IMR-90 (cell line): ENCODE results near the gene TMEM62. TPM values are rescaled to one million over a fixed set of nuclear protein-coding genes. Genes with fewer than 3 reads are reported as not detected.
"Not testable (repeated sequence)": the region's sequence is repeated elsewhere in the genome, so short reads cannot be mapped to it uniquely, and the experiment has no call there.

Source experiments
- ATAC-seq: fragments of 200-7000 bp; cut with Tn5 transposase; 2 replicates; pipeline ENCODE4 v1.9.1; 2020; ENCODE audit warnings: low read depth, mild to moderate bottlenecking, moderate library complexity
- BruUV-seq: library from RNA; stranded (reverse); fragments of 400-500 nt; replicated peaks from 2 replicates; lab custom pipeline; 2021; lab: Mats Ljungman, UMichigan
- CTCF ChIA-PET: fragments of 300-600 bp; formaldehyde crosslinking; extraction: SDS; loops from one replicate; lab custom pipeline; 2021; ENCODE audit warnings: antibody characterized with exemption; lab: Yijun Ruan, JAX
- POLR2A ChIA-PET: fragments of 300-600 bp; sonication (Branson Sonifier 250); formaldehyde crosslinking; loops from one replicate; lab custom pipeline; 2022; ENCODE audit warnings: antibody characterized with exemption; ENCODE audit not compliant: unreplicated experiment; lab: Charles Lee
- DNase-seq: peaks from one replicate; pipeline ENCODE4 v3.0.0; 2013
- H2AFZ ChIP-seq: replicated peaks from 2 replicates; pipeline ENCODE3; 2013; ENCODE audit warnings: low read length, mild to moderate bottlenecking; ENCODE audit not compliant: poor library complexity
- H2AK5ac ChIP-seq: 2 replicates; pipeline ENCODE4 v1.6.1; 2013; ENCODE audit warnings: low read depth, low read length, inconsistent platforms
- H2AK9ac ChIP-seq: replicated peaks from 2 replicates; pipeline ENCODE3; 2013; ENCODE audit warnings: mild to moderate bottlenecking, low read depth, low read length, moderate library complexity; ENCODE audit not compliant: poor library complexity
- H2BK120ac ChIP-seq: 2 replicates; pipeline ENCODE4 v1.6.1; 2013; ENCODE audit warnings: low read depth, low read length, inconsistent platforms
- H2BK15ac ChIP-seq: 3 replicates; pipeline ENCODE4 v1.6.1; 2013; ENCODE audit warnings: low read depth, low read length, inconsistent platforms
- H2BK20ac ChIP-seq: 2 replicates; pipeline ENCODE4 v1.6.1; 2013; ENCODE audit warnings: low read depth, mild to moderate bottlenecking, inconsistent platforms, low read length, moderate library complexity
- H2BK5ac ChIP-seq: 2 replicates; pipeline ENCODE4 v1.6.1; 2013; ENCODE audit warnings: mild to moderate bottlenecking, low read depth, low read length, inconsistent platforms; ENCODE audit not compliant: poor library complexity, severe bottlenecking
- H3K14ac ChIP-seq: replicated peaks from 2 replicates; pipeline ENCODE4 v1.6.1; 2013; ENCODE audit warnings: low read depth, low read length, inconsistent platforms
- H3K18ac ChIP-seq: 2 replicates; pipeline ENCODE4 v1.6.1; 2013; ENCODE audit warnings: low read depth, low read length, control low read depth
- H3K23ac ChIP-seq: 2 replicates; pipeline ENCODE4 v1.6.1; 2013; ENCODE audit warnings: low read depth, low read length, inconsistent platforms
- H3K27ac ChIP-seq: 2 replicates; pipeline ENCODE4 v1.5.1; 2013; ENCODE audit warnings: mild to moderate bottlenecking, control low read depth, low read length; ENCODE audit not compliant: insufficient read depth
- H3K27me3 ChIP-seq: 2 replicates; pipeline ENCODE4 v1.6.1; 2013; ENCODE audit warnings: low read length; ENCODE audit not compliant: control insufficient read depth, insufficient read depth
- H3K36me3 ChIP-seq: 2 replicates; pipeline ENCODE4 v1.6.1; 2013; ENCODE audit warnings: low read length, mixed read lengths; ENCODE audit not compliant: control insufficient read depth, insufficient read depth
- H3K4ac ChIP-seq: 2 replicates; pipeline ENCODE4 v1.6.1; 2013; ENCODE audit warnings: low read depth, low read length, inconsistent platforms
- H3K4me1 ChIP-seq: 2 replicates; pipeline ENCODE4 v1.6.1; 2013; ENCODE audit warnings: low read length, mixed read lengths; ENCODE audit not compliant: control insufficient read depth, insufficient read depth
- H3K4me2 ChIP-seq: 2 replicates; pipeline ENCODE4 v1.6.1; 2013; ENCODE audit warnings: low read depth, mild to moderate bottlenecking, control low read depth, low read length, moderate library complexity
- H3K4me3 ChIP-seq: 2 replicates; pipeline ENCODE4 v1.5.1; 2013; ENCODE audit warnings: low read depth, mild to moderate bottlenecking, control low read depth, low read length, moderate library complexity; ENCODE audit not compliant: insufficient read depth
- H3K56ac ChIP-seq: 2 replicates; pipeline ENCODE4 v1.6.1; 2013; ENCODE audit warnings: low read length, inconsistent platforms; ENCODE audit not compliant: insufficient read depth; ENCODE audit errors: extremely low read depth
- H3K79me1 ChIP-seq, 2 experiments: 2 replicates each; pipeline ENCODE4 v1.6.1; 2013; ENCODE audit warnings: low read length in 2 of 2, inconsistent platforms in 1 of 2, low read depth in 1 of 2
- H3K9ac ChIP-seq: 2 replicates; pipeline ENCODE4 v1.6.1; 2013; ENCODE audit warnings: low read depth, low read length, control low read depth
- H3K9me1 ChIP-seq: 2 replicates; pipeline ENCODE4 v1.6.1; 2013; ENCODE audit warnings: low read length, inconsistent platforms; ENCODE audit not compliant: insufficient read depth
- H3K9me3 ChIP-seq: 2 replicates; pipeline ENCODE4 v1.6.1; 2013; ENCODE audit warnings: low read length; ENCODE audit not compliant: control insufficient read depth, insufficient read depth
- H4K20me1 ChIP-seq: 2 replicates; pipeline ENCODE4 v1.6.1; 2013; ENCODE audit warnings: low read length, inconsistent platforms; ENCODE audit not compliant: insufficient read depth
- H4K5ac ChIP-seq: 2 replicates; pipeline ENCODE4 v1.6.1; 2013; ENCODE audit warnings: mild to moderate bottlenecking, low read depth, low read length, control low read depth
- H4K8ac ChIP-seq, 2 experiments: 2 replicates each; pipeline ENCODE4 v1.6.1; 2013; ENCODE audit warnings: low read depth in 2 of 2, low read length in 2 of 2, control low read depth in 1 of 2, inconsistent platforms in 1 of 2
- H4K91ac ChIP-seq: 2 replicates; pipeline ENCODE4 v1.6.1; 2013; ENCODE audit warnings: low read depth, low read length, inconsistent platforms; ENCODE audit not compliant: insufficient read depth
- WGBS, 2 experiments: methylation state at CpG; one replicate each; pipeline versions ENCODE4 v1.1.5 to v1.1.7; 2013; ENCODE audit warnings: missing lambda C conversion rate in 2 of 2; ENCODE audit not compliant: insufficient read length in 1 of 2; ENCODE audit errors: extremely low coverage in 2 of 2; 5-methylcytosine and 5-hydroxymethylcytosine counted together
- dilution Hi-C: fragments of 300-500 bp; cut with HindIII; formaldehyde crosslinking; loops from one replicate; pipeline ENCODE4 v1.14.3; 2018; ENCODE audit warnings: low sequenced_read_pairs; ENCODE audit not compliant: unreplicated experiment
- in situ Hi-C: fragments of 300-500 bp; cut with MboI; formaldehyde crosslinking; loops from 3 replicates; pipeline ENCODE4 v1.14.3; 2019; ENCODE audit warnings: low sequenced_read_pairs, inconsistent platforms, mixed read lengths
- intact Hi-C: fragments of 100-400 bp; cut with micrococcal nuclease; formaldehyde crosslinking; loops from 2 replicates; pipeline ENCODE4 v1.10.0; 2022
- polyA plus RNA-seq, 3 experiments: library from polyadenylated mRNA; depleted of rRNA; stranded (reverse); fragments of >200 nt; gene quantifications; 2 replicates each; pipeline ENCODE4 v1.2.3, GENCODE V29; 2012; ENCODE audit warnings: low replicate concordance in 1 of 3
- total RNA-seq: library from RNA; depleted of rRNA; stranded (reverse); fragments of >200 nt; gene quantifications from 2 replicates; pipeline ENCODE4 v1.2.3, GENCODE V29; 2012

TMEM62 gene
- total and polyA plus RNA-seq, 2 of the 4 experiments (the other 2 are of a cell fraction): 3.7 to 5.6 TPM

DNA sequence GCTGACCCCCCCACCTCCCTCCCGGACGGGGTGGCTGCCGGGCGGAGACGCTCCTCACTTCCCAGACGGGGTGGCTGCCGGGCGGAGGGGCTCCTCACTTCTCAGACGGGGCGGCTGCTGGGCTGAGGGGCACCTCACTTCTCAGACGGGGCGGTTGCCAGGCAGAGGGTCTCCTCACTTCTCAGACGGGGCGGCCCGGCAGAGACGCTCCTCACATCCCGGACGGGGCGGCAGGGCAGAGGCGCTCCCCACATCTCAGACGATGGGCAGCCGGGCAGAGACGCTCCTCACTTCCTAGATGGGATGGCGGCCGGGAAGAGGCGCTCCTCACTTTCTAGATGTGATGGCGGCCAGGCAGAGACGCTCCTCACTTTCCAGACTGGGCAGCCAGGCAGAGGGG, 33.9 kb downstream of the TMEM62 start:
- H3K4me2 ChIP-seq, H3K27me3 ChIP-seq, H2AFZ ChIP-seq, H3K14ac ChIP-seq, H3K36me3 ChIP-seq, H2BK20ac ChIP-seq, H3K4ac ChIP-seq, H2BK15ac ChIP-seq, H3K4me1 ChIP-seq, H2BK5ac ChIP-seq, H3K9ac ChIP-seq, BruUV-seq, CTCF ChIA-PET, H3K56ac ChIP-seq, dilution Hi-C loops, in situ Hi-C loops, H2BK120ac ChIP-seq, H3K18ac ChIP-seq, H4K20me1 ChIP-seq, H4K91ac ChIP-seq, H3K79me1 ChIP-seq, POLR2A ChIA-PET, H3K4me3 ChIP-seq, H4K8ac ChIP-seq, H3K9me3 ChIP-seq, H3K23ac ChIP-seq, DNase-seq, H2AK9ac ChIP-seq, H3K27ac ChIP-seq, H2AK5ac ChIP-seq, intact Hi-C loops, ATAC-seq, H4K5ac ChIP-seq, H3K9me1 ChIP-seq: not testable (repeated sequence)
- WGBS, 2 experiments: no CpG with 5 or more reads among the region's 28 CpGs
